ENCODE data around the gene SERINC2.

SERINC2 gene

GRCh38 chr1:31387612-31388011, 25.4 kb upstream of the SERINC2 start:
- no peak for ATAC-seq
- TF ChIP-seq ZNF70 (CRISPR knock-in tag; IDR thresholded peaks at IDR 0.05) (no peak), POU6F1 (CRISPR knock-in tag; IDR thresholded peaks at IDR 0.05; ENCODE audit: borderline replicate concordance, low read depth) (no peak), BACH2 (CRISPR knock-in tag; IDR thresholded peaks at IDR 0.05; ENCODE audit: borderline replicate concordance) (no peak), TOX (CRISPR knock-in tag; IDR thresholded peaks at IDR 0.05; ENCODE audit: borderline replicate concordance) (no peak), CREB5 (CRISPR knock-in tag; IDR thresholded peaks at IDR 0.05; ENCODE audit: low read depth) (no peak), ZNF8 (CRISPR knock-in tag; IDR thresholded peaks at IDR 0.05) (no peak), SNAI2 (CRISPR knock-in tag; IDR thresholded peaks at IDR 0.05) (no peak), RARB (CRISPR knock-in tag; IDR thresholded peaks at IDR 0.05) (no peak), GLIS3 (CRISPR knock-in tag; IDR thresholded peaks at IDR 0.05) (no peak), ZC3H10 (CRISPR knock-in tag; IDR thresholded peaks at IDR 0.05) (no peak), CSDC2 (CRISPR knock-in tag; IDR thresholded peaks at IDR 0.05) (no peak), TCF4 (CRISPR knock-in tag; IDR thresholded peaks at IDR 0.05; ENCODE audit: borderline replicate concordance) (no peak), ISL1 (CRISPR knock-in tag; IDR thresholded peaks at IDR 0.05) (no peak), CSRNP3 (CRISPR knock-in tag; IDR thresholded peaks at IDR 0.05) (no peak), ESRRG (CRISPR knock-in tag; IDR thresholded peaks at IDR 0.05) (no peak), OSR1 (CRISPR knock-in tag; IDR thresholded peaks at IDR 0.05) (no peak), PATZ1 (CRISPR knock-in tag; IDR thresholded peaks at IDR 0.05; ENCODE audit: borderline replicate concordance) (no peak), PPARA (CRISPR knock-in tag; IDR thresholded peaks at IDR 0.05; ENCODE audit: borderline replicate concordance) (no peak), ZNF565 (CRISPR knock-in tag; conservative IDR thresholded peaks at IDR 0.05; ENCODE audit: low read depth) (no peak), ZFP30 (CRISPR knock-in tag; IDR thresholded peaks at IDR 0.05) (no peak)

- ATAC-seq = no peak
- TF ChIP-seq OSR1 (CRISPR knock-in tag; IDR thresholded peaks at IDR 0.05) (no peak), POU6F1 (CRISPR knock-in tag; IDR thresholded peaks at IDR 0.05; ENCODE audit: borderline replicate concordance, low read depth) (no peak)
Measured at GRCh38 chr1:31389616-31390015, 23.4 kb upstream of the SERINC2 start.

- no peak for ATAC-seq
- TF ChIP-seq ESRRG (CRISPR knock-in tag; IDR thresholded peaks at IDR 0.05) = no peak
- TF ChIP-seq GLIS3 (CRISPR knock-in tag; IDR thresholded peaks at IDR 0.05) = no peak
- no peak for TF ChIP-seq ZFP30 (CRISPR knock-in tag; IDR thresholded peaks at IDR 0.05)
- no peak for TF ChIP-seq ISL1 (CRISPR knock-in tag; IDR thresholded peaks at IDR 0.05)
- TF ChIP-seq PPARA (CRISPR knock-in tag; IDR thresholded peaks at IDR 0.05; ENCODE audit: borderline replicate concordance) = no peak
- TF ChIP-seq PATZ1 (CRISPR knock-in tag; IDR thresholded peaks at IDR 0.05; ENCODE audit: borderline replicate concordance) = no peak
- TF ChIP-seq SNAI2 (CRISPR knock-in tag; IDR thresholded peaks at IDR 0.05) = no peak
- TF ChIP-seq OSR1 (CRISPR knock-in tag; IDR thresholded peaks at IDR 0.05) = no peak
- no peak for TF ChIP-seq POU6F1 (CRISPR knock-in tag; IDR thresholded peaks at IDR 0.05; ENCODE audit: borderline replicate concordance, low read depth)
- TF ChIP-seq TSHZ2 (CRISPR knock-in tag; IDR thresholded peaks at IDR 0.05) = no peak
- no peak for TF ChIP-seq TCF4 (CRISPR knock-in tag; IDR thresholded peaks at IDR 0.05; ENCODE audit: borderline replicate concordance)
- TF ChIP-seq CSRNP3 (CRISPR knock-in tag; IDR thresholded peaks at IDR 0.05) = no peak
Measured at GRCh38 chr1:31390071-31390470, 22.9 kb upstream of the SERINC2 start.
